Left forelimb (tissue), 1 donor: ENCODE results near the gene F13A1.

Experiments
- DNase-seq: peaks from one replicate; pipeline ENCODE4 v3.0.0-alpha.2; 2018; ENCODE audit warnings: low spot score

F13A1 gene

GRCh38 chr6:6243846-6244245 is 76.6 kb downstream of the F13A1 start:
- no peak for DNase-seq

GRCh38 chr6:6239598-6240581 is 80.6 kb downstream of the F13A1 start:
- no peak for DNase-seq

GRCh38 chr6:6236730-6237469 is 83.6 kb downstream of the F13A1 start:
- no peak for DNase-seq

- DNase-seq = no peak
These were observed 84.7 kb downstream of the F13A1 start for GRCh38 chr6:6235786-6236185.

- no peak for DNase-seq
These were observed 85.5 kb downstream of the F13A1 start for GRCh38 chr6:6234963-6235362.

- no peak for DNase-seq
These were observed 90.2 kb downstream of the F13A1 start for GRCh38 chr6:6230286-6230685.

GRCh38 chr6:6227896-6228295 is 92.6 kb downstream of the F13A1 start:
- DNase-seq = no peak

- no peak for DNase-seq
These were observed 94.5 kb downstream of the F13A1 start for GRCh38 chr6:6225885-6226529.

GRCh38 chr6:6224933-6225486 is 95.5 kb downstream of the F13A1 start:
- no peak for DNase-seq

- DNase-seq = no peak
These were observed 98.5 kb downstream of the F13A1 start for GRCh38 chr6:6221787-6222535.

- no peak for DNase-seq
These were observed 99.7 kb downstream of the F13A1 start for GRCh38 chr6:6220718-6221117.

- no peak for DNase-seq
These were observed 100.7 kb downstream of the F13A1 start for GRCh38 chr6:6219716-6220115.

- no peak for DNase-seq
These were observed 101.7 kb downstream of the F13A1 start for GRCh38 chr6:6218759-6219085.

GRCh38 chr6:6217855-6218758 is 102.4 kb downstream of the F13A1 start:
- DNase-seq = no peak

- no peak for DNase-seq
These were observed 109.5 kb downstream of the F13A1 start for GRCh38 chr6:6210994-6211393.

GRCh38 chr6:6202886-6203285 is 117.6 kb downstream of the F13A1 start:
- DNase-seq = no peak

GRCh38 chr6:6201200-6201599 is 119.3 kb downstream of the F13A1 start:
- no peak for DNase-seq

GRCh38 chr6:6199678-6200077 is 120.8 kb downstream of the F13A1 start:
- no peak for DNase-seq

- no peak for DNase-seq
These were observed 123.7 kb downstream of the F13A1 start for GRCh38 chr6:6196762-6197161.

GRCh38 chr6:6195080-6195479 is 125.4 kb downstream of the F13A1 start:
- DNase-seq = no peak
